22Rv1 (cell line): Measurements from ENCODE around the gene RFC2.
"Not testable (repeated sequence)": the region's sequence is repeated elsewhere in the genome, so short reads cannot be mapped to it uniquely, and the experiment has no call there.

Source experiments
- ZFX ChIP-seq: fragments of 450-650 bp; IDR thresholded peaks from 2 replicates; pipeline ENCODE4 v1.6.1; 2017; ENCODE audit warnings: antibody characterized with exemption, borderline replicate concordance
- TF ChIP-seq, protein P1 (sequence below): fragments of 450-650 bp; IDR thresholded peaks from 2 replicates; pipeline ENCODE4 v1.5.1; 2017; ENCODE audit warnings: mild to moderate bottlenecking

DNA sequence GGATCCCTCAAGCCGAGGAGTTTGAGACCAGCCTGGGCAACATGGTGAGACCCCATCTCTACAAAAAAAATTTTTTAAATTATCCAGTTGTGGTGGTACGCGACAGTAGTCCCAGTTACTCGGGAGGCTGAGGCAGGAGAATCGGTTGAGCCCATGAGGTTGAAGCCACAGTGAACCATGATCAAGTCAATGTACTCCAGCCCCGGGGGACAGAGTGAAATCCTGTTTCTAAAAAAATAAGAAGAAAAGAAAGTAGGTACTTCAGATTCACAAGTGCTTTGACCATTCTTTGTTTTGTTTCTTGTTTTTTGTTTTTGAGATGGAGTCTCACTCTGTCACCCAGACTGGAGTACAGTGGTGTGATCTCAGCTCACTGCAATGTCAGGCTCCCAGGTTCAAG, 1.3 kb upstream of the RFC2 start:
- TF ChIP-seq, protein P1, sequence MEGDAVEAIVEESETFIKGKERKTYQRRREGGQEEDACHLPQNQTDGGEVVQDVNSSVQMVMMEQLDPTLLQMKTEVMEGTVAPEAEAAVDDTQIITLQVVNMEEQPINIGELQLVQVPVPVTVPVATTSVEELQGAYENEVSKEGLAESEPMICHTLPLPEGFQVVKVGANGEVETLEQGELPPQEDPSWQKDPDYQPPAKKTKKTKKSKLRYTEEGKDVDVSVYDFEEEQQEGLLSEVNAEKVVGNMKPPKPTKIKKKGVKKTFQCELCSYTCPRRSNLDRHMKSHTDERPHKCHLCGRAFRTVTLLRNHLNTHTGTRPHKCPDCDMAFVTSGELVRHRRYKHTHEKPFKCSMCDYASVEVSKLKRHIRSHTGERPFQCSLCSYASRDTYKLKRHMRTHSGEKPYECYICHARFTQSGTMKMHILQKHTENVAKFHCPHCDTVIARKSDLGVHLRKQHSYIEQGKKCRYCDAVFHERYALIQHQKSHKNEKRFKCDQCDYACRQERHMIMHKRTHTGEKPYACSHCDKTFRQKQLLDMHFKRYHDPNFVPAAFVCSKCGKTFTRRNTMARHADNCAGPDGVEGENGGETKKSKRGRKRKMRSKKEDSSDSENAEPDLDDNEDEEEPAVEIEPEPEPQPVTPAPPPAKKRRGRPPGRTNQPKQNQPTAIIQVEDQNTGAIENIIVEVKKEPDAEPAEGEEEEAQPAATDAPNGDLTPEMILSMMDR: not testable (repeated sequence)
- not testable (repeated sequence) for TF ChIP-seq ZFX
